GM12864 (cell line): ENCODE results near the gene TMEM181.
"Not testable (repeated sequence)": the region's sequence is repeated elsewhere in the genome, so short reads cannot be mapped to it uniquely, and the experiment has no call there.

Experiments used
- DNase-seq: peaks from one replicate; pipeline ENCODE4 v3.0.0-alpha.2; 2011; ENCODE audit warnings: low read depth
- H3K4me3 ChIP-seq: 2 replicates; pipeline ENCODE4 v1.5.1; 2011; ENCODE audit warnings: mild to moderate bottlenecking, low read depth, low read length, control low read depth
- CTCF ChIP-seq: IDR thresholded peaks from 2 replicates; pipeline ENCODE4 v1.5.1; 2011; ENCODE audit warnings: low read depth, mild to moderate bottlenecking, moderate library complexity, low read length, control low read depth, inconsistent platforms; ENCODE audit errors: missing control alignments

The TMEM181 gene

GRCh38 chr6:158545043-158545966 lies 14.6 kb upstream of the TMEM181 start:
- H3K4me3 ChIP-seq = no peak overlapping the region
- DNase-seq = no peak
- no peak for TF ChIP-seq CTCF

- no peak overlapping the region for H3K4me3 ChIP-seq
These were observed 11.3 kb upstream of the TMEM181 start for GRCh38 chr6:158548418-158549161.

GRCh38 chr6:158552055-158552795 lies 7.7 kb upstream of the TMEM181 start:
- no peak for DNase-seq
- no peak for TF ChIP-seq CTCF
- H3K4me3 ChIP-seq = no peak overlapping the region

More at GRCh38 chr6:158548418-158549161, 11.3 kb upstream of the TMEM181 start:
- no peak for DNase-seq
- TF ChIP-seq CTCF = no peak

- TF ChIP-seq CTCF = no peak
- H3K4me3 ChIP-seq = no peak overlapping the region
- no peak for DNase-seq
These were observed 7.1 kb upstream of the TMEM181 start for GRCh38 chr6:158552796-158553138.

- TF ChIP-seq CTCF = no peak
- H3K4me3 ChIP-seq = no peak overlapping the region
- no peak for DNase-seq
These were observed 5.1 kb upstream of the TMEM181 start for GRCh38 chr6:158554611-158555361.

GRCh38 chr6:158556113-158556512 lies 3.8 kb upstream of the TMEM181 start:
- DNase-seq = no peak
- no peak for TF ChIP-seq CTCF

GRCh38 chr6:158557110-158557509 lies 2.8 kb upstream of the TMEM181 start:
- DNase-seq, H3K4me3 ChIP-seq: not testable (repeated sequence)

More at GRCh38 chr6:158556113-158556512, 3.8 kb upstream of the TMEM181 start:
- no peak overlapping the region for H3K4me3 ChIP-seq
